ENCODE measurements around the gene AKAP17A. TPM values are rescaled to one million over a fixed set of nuclear protein-coding genes. Genes with fewer than 3 reads are reported as not detected.
A peak's percentile ranks its signal among the peaks of the same experiment; 100 is the strongest.

AKAP17A gene, protein sequence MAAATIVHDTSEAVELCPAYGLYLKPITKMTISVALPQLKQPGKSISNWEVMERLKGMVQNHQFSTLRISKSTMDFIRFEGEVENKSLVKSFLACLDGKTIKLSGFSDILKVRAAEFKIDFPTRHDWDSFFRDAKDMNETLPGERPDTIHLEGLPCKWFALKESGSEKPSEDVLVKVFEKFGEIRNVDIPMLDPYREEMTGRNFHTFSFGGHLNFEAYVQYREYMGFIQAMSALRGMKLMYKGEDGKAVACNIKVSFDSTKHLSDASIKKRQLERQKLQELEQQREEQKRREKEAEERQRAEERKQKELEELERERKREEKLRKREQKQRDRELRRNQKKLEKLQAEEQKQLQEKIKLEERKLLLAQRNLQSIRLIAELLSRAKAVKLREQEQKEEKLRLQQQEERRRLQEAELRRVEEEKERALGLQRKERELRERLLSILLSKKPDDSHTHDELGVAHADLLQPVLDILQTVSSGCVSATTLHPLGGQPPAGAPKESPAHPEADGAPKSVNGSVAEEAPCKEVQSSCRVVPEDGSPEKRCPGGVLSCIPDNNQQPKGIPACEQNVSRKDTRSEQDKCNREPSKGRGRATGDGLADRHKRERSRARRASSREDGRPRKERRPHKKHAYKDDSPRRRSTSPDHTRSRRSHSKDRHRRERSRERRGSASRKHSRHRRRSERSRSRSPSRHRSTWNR
- 22.0 and 23.2 TPM in 2 replicates for total RNA-seq

DNA sequence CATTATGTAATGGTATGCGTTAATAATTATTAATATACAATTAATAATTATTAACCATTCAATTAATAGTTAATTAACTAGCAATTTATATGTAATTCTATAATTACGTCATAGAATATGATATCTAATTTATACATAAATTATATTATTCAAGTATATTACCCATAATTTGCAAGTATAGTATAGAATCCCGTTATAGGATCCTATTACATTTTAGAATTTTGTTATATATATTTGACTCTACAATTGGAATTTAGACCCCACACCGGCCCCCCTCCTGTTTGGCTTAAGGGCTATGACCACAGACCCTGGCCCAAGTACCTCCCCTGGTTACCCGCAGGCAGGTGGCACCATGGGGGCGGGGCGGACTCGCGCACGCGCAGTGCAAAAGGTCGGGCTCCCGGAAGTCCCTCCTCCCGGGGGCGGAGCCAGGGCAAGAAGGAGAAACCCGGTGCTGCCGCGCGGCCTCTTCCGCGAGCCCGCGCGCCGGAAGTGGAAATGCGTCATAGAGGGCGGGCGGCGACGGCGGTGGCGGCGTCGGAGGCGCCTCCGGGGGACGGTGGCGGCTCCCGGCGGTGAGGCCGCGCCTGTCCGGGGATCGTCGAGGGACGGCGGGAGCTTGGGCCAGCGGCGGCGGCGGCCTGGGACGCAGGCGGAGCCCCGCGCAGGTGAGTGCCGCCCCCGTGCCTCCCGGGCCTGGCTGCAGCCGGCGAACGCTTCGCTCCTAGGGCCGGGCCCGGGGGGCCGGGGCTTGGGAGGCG is at the start of gene AKAP17A:
Gene AKAP17A (plus strand): TSS at position 503 of the 761 bp plus-strand sequence. CDS start 1,859 bp downstream, outside the sequence.
- TF ChIP-seq, protein P1, sequence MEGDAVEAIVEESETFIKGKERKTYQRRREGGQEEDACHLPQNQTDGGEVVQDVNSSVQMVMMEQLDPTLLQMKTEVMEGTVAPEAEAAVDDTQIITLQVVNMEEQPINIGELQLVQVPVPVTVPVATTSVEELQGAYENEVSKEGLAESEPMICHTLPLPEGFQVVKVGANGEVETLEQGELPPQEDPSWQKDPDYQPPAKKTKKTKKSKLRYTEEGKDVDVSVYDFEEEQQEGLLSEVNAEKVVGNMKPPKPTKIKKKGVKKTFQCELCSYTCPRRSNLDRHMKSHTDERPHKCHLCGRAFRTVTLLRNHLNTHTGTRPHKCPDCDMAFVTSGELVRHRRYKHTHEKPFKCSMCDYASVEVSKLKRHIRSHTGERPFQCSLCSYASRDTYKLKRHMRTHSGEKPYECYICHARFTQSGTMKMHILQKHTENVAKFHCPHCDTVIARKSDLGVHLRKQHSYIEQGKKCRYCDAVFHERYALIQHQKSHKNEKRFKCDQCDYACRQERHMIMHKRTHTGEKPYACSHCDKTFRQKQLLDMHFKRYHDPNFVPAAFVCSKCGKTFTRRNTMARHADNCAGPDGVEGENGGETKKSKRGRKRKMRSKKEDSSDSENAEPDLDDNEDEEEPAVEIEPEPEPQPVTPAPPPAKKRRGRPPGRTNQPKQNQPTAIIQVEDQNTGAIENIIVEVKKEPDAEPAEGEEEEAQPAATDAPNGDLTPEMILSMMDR (IDR thresholded peaks at IDR 0.05; ENCODE audit: insufficient read depth, low read depth, low read length): no peak
- H3K4me3 ChIP-seq (ENCODE audit: low read depth, low read length): peak within 1 kb of the TSS; percentile 96
- peak; percentile 94 for DNase-seq (ENCODE audit: low read depth)

DNA sequence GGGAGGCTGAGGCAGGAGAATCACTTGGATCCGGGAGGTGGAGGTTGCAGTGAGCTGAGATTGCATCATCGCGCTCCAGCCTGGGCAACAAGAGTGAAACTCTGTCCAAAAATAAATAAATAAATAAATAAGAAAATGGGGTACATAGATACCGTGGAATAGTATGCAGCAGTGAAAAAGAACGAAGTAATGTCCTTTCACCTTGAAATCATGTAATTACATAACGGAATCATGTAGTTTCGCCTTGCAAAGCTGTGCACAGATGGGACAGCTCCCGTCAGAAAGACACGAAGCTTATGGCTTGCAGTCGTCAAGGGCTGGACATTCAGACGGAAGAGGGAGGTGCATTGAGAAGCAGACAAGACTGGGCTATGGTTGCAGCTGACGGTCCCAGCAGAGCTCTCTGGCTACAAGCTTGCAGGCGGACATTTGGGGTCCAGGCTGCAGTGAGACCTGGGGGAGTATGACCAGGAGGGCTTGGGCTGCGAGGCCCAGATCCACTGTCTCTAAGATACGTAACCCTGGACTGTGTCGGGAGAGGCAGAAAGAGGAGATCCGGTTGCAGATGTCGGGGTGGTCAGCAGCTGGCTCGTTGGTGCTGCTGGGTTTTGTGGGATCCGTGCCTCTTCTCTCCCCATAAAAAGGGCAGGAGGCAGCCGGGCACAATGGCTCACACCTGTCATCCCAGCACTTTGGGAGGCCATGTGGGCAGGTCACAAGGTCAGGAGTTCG is 48.2 kb upstream of the AKAP17A start:
- TF ChIP-seq, protein P1 (IDR thresholded peaks at IDR 0.05; ENCODE audit: insufficient read depth, low read depth, low read length): no peak
- no peak overlapping the region for H3K4me3 ChIP-seq (ENCODE audit: low read depth, low read length)
- DNase-seq (ENCODE audit: low read depth): no peak

DNA sequence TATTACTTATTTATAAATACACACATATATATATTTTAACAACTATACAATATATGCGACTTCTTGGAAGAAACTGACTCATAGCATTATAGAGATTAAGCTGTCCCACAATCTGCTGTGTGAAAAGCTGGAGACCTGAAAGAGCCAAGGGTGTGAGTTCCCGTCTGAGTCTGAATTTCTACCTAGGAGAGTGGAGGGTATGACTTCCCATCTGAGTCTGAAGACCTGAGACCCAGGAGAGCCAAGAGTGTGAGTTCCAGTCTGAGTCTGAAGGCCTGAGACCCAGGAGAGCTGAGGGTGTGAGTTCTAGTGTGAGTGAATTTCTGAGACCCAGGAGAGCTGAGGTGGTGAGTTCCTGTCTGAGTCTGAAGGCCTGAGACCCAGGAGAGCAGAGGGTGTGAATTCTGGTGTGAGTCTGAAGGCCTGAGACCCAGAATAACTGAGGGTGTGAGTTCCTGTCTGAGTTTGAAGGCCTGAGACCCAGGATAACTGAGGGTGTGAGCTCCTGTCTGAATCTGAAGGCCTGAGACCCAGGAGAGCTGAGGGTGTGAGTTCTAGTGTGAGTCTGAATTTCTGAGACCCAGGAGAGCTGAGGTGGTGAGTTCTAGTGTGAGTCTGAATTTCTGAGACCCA is 45.5 kb upstream of the AKAP17A start:
- TF ChIP-seq, protein P1 (IDR thresholded peaks at IDR 0.05; ENCODE audit: insufficient read depth, low read depth, low read length): no peak
- no peak overlapping the region for H3K4me3 ChIP-seq (ENCODE audit: low read depth, low read length)
- no peak for DNase-seq (ENCODE audit: low read depth)

DNA sequence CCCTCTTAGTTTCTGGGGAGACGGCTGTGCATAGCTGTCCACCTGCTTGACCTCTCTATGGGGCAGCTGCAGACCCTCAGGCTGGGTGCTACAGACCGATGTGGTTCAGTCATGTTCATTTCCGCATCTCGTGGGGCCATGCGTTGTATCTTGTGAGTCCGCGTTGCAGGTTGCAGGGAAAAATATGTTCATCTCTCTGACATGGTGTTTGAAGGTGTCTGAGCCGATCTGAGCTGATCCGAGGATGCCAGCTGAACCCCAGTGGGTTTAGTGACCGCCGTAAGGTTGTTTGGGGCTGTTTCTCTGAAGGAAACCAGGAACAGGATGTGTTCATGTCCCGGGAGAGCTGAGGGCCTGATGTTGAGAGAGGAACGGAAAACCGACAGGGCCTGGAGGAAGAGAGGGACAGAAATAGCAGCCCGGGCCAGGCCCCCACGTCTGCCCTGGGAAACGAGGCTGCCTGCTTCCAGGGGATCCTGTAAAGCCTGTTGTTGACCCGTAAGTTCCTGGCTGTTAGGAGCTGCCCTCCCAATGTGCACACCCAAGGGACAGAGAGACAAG is 44.6 kb upstream of the AKAP17A start:
- DNase-seq (ENCODE audit: low read depth): no peak
- TF ChIP-seq, protein P1 (IDR thresholded peaks at IDR 0.05; ENCODE audit: insufficient read depth, low read depth, low read length): no peak
- H3K4me3 ChIP-seq (ENCODE audit: low read depth, low read length): no peak overlapping the region

DNA sequence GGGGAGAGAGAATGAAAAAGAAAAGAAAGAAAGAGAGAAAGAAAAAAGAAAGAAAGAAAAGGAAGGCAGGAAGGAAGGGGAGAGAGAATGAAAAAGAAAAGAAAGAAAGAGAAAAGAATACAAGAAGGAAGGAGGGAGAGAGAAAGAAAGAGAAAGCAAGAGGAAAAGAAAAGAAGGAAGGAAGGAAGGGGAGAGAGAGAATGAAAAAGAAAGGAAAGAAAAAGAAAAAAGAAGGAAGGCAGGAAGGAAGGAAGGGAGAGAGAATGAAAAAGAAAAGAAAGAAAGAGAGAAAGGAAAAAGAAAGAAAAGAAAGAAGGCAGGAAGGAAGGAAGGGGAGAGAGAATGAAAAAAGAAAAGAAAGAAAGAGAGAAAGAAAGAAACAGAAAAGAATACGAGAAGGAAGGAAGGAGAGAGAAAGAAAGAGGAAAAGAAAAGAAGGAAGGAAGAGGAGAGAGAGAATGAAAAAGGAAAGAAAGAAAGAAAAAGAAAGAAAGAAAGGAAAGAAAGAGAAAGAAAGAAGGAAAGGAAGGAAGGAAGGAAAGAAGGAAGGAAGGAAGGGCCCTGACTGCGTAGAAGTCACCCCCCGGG is 39.4 kb upstream of the AKAP17A start:
- no peak overlapping the region for H3K4me3 ChIP-seq (ENCODE audit: low read depth, low read length)
- TF ChIP-seq, protein P1 (IDR thresholded peaks at IDR 0.05; ENCODE audit: insufficient read depth, low read depth, low read length): no peak
- no peak for DNase-seq (ENCODE audit: low read depth)

Data from fibroblast of villous mesenchyme (primary cell).